ENCODE results near the gene PDE4D.

The PDE4D gene

DNA sequence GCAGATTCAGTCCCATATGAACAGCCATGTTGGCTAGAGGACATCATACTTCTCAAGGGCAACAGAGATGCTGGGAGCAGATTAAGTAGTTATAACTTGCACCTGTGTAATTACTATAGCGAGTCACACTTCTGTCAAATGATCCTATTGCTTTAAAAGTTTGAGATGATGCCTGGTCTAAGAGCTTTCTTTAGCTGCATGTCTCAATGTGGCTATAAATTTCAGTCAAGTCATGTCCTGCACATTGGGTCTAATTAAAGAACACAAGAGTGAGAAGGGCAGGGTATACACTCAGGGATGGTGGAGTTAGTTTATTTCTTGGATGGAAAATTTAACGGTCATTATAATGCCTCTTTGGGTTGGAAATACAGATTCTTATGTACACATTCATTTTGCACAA, 753.4 kb downstream of the PDE4D start:
- DNase-seq (ENCODE audit: low spot score) = no peak
- TF ChIP-seq, protein P1, sequence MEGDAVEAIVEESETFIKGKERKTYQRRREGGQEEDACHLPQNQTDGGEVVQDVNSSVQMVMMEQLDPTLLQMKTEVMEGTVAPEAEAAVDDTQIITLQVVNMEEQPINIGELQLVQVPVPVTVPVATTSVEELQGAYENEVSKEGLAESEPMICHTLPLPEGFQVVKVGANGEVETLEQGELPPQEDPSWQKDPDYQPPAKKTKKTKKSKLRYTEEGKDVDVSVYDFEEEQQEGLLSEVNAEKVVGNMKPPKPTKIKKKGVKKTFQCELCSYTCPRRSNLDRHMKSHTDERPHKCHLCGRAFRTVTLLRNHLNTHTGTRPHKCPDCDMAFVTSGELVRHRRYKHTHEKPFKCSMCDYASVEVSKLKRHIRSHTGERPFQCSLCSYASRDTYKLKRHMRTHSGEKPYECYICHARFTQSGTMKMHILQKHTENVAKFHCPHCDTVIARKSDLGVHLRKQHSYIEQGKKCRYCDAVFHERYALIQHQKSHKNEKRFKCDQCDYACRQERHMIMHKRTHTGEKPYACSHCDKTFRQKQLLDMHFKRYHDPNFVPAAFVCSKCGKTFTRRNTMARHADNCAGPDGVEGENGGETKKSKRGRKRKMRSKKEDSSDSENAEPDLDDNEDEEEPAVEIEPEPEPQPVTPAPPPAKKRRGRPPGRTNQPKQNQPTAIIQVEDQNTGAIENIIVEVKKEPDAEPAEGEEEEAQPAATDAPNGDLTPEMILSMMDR (IDR thresholded peaks at IDR 0.05; ENCODE audit: extremely low read depth, missing control alignments) = no peak

DNA sequence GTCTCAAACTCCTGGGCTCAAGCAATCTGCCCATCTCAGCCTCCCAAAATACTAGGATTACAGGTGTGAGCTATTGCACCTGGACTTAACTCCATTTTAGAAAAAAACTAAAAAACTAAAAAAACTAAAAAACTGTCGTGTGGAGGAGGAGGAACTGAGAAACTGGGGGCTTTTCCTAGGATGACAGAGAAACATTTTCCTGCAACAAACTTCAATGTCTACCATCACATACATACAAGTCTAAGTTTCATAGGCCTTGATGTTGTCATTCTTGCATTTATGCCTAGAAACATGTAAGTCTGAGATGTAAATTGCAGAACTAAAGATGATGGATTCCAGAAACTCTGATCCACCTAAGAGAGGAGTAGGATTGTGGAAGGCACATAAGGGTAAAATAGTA, 753.8 kb downstream of the PDE4D start:
- peak; percentile 10 for DNase-seq (ENCODE audit: low spot score)
- TF ChIP-seq, protein P1 (IDR thresholded peaks at IDR 0.05; ENCODE audit: extremely low read depth, missing control alignments) = no peak

DNA sequence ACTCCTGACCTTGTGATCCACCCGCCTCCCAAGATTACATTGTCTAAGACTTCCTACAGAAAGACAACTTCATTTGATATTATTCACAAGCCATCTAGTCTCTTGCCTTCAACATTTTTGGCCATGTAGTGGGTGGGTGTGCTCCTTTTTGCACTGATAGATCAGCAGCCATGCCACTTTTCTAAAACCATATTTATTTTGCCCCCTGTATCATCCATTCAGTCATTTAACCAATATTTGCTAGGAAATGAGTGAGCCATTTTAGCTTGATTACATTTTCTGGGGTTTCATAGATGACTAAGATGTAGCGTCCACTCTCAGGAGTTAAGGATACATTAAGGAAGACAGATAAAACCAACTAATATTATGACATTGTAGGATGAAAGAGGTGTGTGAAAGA, 755.0 kb downstream of the PDE4D start:
- no peak for DNase-seq (ENCODE audit: low spot score)
- TF ChIP-seq, protein P1 (IDR thresholded peaks at IDR 0.05; ENCODE audit: extremely low read depth, missing control alignments) = no peak

DNA sequence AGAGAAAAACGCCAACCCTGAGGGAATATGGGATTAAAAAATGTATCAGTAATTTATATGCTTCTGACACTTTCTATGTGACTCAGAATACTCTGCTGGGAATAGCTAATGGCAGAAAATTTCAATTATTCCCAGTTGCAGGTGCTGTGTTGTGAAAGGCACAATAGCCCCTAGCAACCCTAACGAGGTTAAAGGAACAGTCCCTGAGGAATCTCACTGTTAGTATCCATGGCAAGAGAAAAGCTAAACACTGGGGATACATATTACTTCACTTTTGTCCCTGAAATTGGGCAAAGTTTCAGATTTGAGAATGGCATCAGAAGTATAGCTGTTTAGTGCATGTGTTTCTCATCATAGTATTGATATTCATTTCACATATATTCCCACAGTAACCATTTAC, 755.7 kb downstream of the PDE4D start:
- TF ChIP-seq, protein P1 (IDR thresholded peaks at IDR 0.05; ENCODE audit: extremely low read depth, missing control alignments) = no peak
- DNase-seq (ENCODE audit: low spot score) = no peak

- TF ChIP-seq, protein P1 (IDR thresholded peaks at IDR 0.05; ENCODE audit: extremely low read depth, missing control alignments) = no peak
- no peak for DNase-seq (ENCODE audit: low spot score)
These were observed 757.0 kb downstream of the PDE4D start for GRCh38 chr5:59136549-59136948.

GRCh38 chr5:59134471-59135163, 758.9 kb downstream of the PDE4D start:
- no peak for DNase-seq (ENCODE audit: low spot score)
- TF ChIP-seq, protein P1 (IDR thresholded peaks at IDR 0.05; ENCODE audit: extremely low read depth, missing control alignments) = no peak

DNA sequence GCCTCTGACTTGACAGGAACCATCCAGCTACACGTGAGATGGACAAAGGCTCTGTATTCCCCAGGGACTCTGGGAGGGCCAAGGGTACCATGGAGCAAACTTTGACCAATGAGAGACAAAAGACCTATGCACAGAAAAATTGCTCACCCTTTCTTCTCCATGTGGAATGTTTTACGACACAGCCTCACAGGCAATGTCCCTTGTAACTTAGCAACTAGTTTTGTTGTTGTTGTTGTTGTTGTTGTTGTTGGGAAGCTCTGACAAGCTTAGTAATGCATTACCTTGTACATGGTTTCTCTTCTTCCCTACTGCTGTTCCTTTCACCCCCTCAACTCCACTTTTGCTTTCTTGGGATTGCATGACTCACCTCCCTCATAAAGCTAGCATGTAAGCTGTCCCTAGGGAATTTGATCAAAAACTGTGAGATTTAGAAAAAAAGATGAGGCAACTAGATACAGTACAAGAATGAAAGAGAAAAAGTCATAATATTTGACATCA, 759.7 kb downstream of the PDE4D start:
- DNase-seq (ENCODE audit: low spot score) = no peak
- TF ChIP-seq, protein P1 (IDR thresholded peaks at IDR 0.05; ENCODE audit: extremely low read depth, missing control alignments) = no peak

All from GM20000 (cell line).